ENCODE measurements around the gene TWNK. TPM values are rescaled to one million over a fixed set of nuclear protein-coding genes. Genes with fewer than 3 reads are reported as not detected.

TWNK gene
- total RNA-seq, 2 donors from 2014 or later = 5.5 to 7.1 TPM

DNA sequence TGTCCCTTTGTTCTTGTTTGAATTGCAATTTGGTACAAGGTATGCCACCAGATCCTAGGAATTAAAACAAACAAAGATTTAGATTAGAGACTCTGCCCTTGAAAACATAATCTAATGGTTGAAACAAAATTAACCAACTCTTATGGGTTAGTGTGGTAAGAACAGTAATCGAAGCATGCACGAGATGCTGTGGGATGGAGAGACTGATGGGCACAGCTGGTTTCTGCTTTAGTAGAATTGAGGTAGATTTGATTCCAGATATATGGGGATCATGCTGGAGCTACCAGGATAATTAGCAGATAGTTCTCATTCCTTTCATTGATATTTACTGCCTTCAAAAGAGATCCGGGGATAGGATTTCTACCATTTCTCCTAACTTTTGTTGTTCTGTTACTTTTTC lies 38.4 kb upstream of the TWNK start:
- TF ChIP-seq, protein P1, sequence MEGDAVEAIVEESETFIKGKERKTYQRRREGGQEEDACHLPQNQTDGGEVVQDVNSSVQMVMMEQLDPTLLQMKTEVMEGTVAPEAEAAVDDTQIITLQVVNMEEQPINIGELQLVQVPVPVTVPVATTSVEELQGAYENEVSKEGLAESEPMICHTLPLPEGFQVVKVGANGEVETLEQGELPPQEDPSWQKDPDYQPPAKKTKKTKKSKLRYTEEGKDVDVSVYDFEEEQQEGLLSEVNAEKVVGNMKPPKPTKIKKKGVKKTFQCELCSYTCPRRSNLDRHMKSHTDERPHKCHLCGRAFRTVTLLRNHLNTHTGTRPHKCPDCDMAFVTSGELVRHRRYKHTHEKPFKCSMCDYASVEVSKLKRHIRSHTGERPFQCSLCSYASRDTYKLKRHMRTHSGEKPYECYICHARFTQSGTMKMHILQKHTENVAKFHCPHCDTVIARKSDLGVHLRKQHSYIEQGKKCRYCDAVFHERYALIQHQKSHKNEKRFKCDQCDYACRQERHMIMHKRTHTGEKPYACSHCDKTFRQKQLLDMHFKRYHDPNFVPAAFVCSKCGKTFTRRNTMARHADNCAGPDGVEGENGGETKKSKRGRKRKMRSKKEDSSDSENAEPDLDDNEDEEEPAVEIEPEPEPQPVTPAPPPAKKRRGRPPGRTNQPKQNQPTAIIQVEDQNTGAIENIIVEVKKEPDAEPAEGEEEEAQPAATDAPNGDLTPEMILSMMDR (IDR thresholded peaks at IDR 0.05) = no peak
- Histone ChIP-seq H3K27me3 (no peaks in the 10 kb centered on the region), H3K36me3 (peaks cover 90% of the 10 kb centered on the region), H3K9me3 (no peaks in the 10 kb centered on the region), H3K27ac (no peak overlapping the region), H3K4me3 (no peak overlapping the region), H3K4me1 (no peaks in the 10 kb centered on the region)
- DNase-seq (ENCODE audit: low spot score) = no peak

DNA sequence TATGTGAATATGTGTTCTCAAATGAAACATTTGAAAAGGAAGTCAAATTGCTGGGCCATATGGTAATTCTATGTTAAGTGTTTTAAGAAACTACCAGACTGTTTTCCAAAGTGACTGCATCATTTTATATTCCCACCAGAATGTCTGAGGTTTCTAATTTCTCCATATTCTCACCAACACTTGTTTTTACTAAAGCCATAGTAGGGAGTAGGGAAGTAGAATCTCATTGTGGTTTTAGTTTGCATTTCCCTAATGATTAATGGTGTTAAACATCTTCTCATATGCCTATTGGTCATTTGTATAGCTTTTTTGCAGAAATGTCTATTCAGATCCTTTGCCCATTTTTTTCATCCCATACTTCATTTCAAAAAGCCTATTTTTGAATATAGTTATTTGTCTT lies 27.1 kb upstream of the TWNK start:
- Histone ChIP-seq H3K36me3 (peaks cover 66% of the 10 kb centered on the region), H3K4me3 (no peak overlapping the region), H3K4me1 (no peaks in the 10 kb centered on the region), H3K27me3 (no peaks in the 10 kb centered on the region), H3K9me3 (no peaks in the 10 kb centered on the region), H3K27ac (no peak overlapping the region)
- no peak for DNase-seq (ENCODE audit: low spot score)
- TF ChIP-seq, protein P1 (IDR thresholded peaks at IDR 0.05) = no peak

GRCh38 chr10:100962351-100963080 lies 24.8 kb upstream of the TWNK start:
- no peak for DNase-seq (ENCODE audit: low spot score)
- Histone ChIP-seq H3K4me3 (no peak overlapping the region), H3K27ac (no peak overlapping the region), H3K27me3 (no peaks in the 10 kb centered on the region), H3K36me3 (peaks cover 46% of the 10 kb centered on the region), H3K4me1 (no peaks in the 10 kb centered on the region), H3K9me3 (no peaks in the 10 kb centered on the region)
- TF ChIP-seq, protein P1 (IDR thresholded peaks at IDR 0.05) = no peak

- H3K4me3 ChIP-seq = no peak overlapping the region
- no peaks in the 10 kb centered on the region for H3K9me3 ChIP-seq
- DNase-seq (ENCODE audit: low spot score) = no peak
- H3K27me3 ChIP-seq = no peaks in the 10 kb centered on the region
- TF ChIP-seq, protein P1 (IDR thresholded peaks at IDR 0.05) = no peak
- no peak overlapping the region for H3K27ac ChIP-seq
- H3K4me1 ChIP-seq = peaks cover 0 to 5% of the 10 kb centered on the region in 2 donors
- H3K36me3 ChIP-seq = peaks cover 33% of the 10 kb centered on the region
These were observed 23.5 kb upstream of the TWNK start for GRCh38 chr10:100963826-100964225.

DNA sequence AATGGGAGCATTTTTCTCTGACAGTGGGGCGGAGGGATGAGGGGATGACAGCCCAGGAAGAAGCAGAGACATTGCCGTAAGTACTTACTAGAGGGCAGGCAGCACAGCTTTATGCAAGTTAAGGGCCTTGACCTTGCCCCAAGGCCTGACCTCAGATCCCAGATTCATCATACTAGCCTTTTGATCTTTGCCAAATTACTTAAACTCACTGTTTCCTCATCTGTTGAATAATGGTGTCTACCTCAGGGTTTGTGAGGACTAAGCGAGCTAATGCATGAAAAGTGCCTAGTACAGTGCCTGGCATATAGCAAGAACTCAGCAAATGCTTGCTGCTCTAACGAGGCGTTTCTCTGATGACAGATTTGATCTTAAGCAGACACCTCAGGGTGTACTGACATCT lies 21.5 kb upstream of the TWNK start:
- H3K4me3 ChIP-seq = no peak overlapping the region
- peaks cover 0 to 15% of the 10 kb centered on the region in 2 donors for H3K4me1 ChIP-seq
- TF ChIP-seq, protein P1 (IDR thresholded peaks at IDR 0.05) = no peak
- peaks cover 17% of the 10 kb centered on the region for H3K36me3 ChIP-seq
- H3K9me3 ChIP-seq = no peaks in the 10 kb centered on the region
- no peak overlapping the region for H3K27ac ChIP-seq
- no peaks in the 10 kb centered on the region for H3K27me3 ChIP-seq
- DNase-seq (ENCODE audit: low spot score) = no peak

- TF ChIP-seq, protein P1 (IDR thresholded peaks at IDR 0.05) = no peak
- H3K4me3 ChIP-seq = no peak overlapping the region
- H3K9me3 ChIP-seq = no peaks in the 10 kb centered on the region
- H3K36me3 ChIP-seq = peaks cover 14% of the 10 kb centered on the region
- peaks cover 0 to 15% of the 10 kb centered on the region in 2 donors for H3K4me1 ChIP-seq
- DNase-seq (ENCODE audit: low spot score) = no peak
- H3K27ac ChIP-seq = no peak overlapping the region
- H3K27me3 ChIP-seq = no peaks in the 10 kb centered on the region
These were observed 20.5 kb upstream of the TWNK start for GRCh38 chr10:100966887-100967286.
